GM21390 (cell line): ENCODE data around the gene FBXW8.
"Not testable (repeated sequence)": the region's sequence is repeated elsewhere in the genome, so short reads cannot be mapped to it uniquely, and the experiment has no call there.

Experiments
- ATAC-seq: cut with Tn5 transposase; IDR thresholded peaks from one replicate; pipeline ENCODE4 v1.9.1; 2021; ENCODE audit not compliant: unreplicated experiment

FBXW8 gene

GRCh38 chr12:117049295-117049694 lies 138.5 kb downstream of the FBXW8 start:
- no peak for ATAC-seq

- no peak for ATAC-seq
Observed at GRCh38 chr12:117050060-117050459, 139.3 kb downstream of the FBXW8 start.

GRCh38 chr12:117051380-117051779 lies 140.6 kb downstream of the FBXW8 start:
- no peak for ATAC-seq

- no peak for ATAC-seq
Observed at GRCh38 chr12:117052386-117053049, 141.8 kb downstream of the FBXW8 start.

- no peak for ATAC-seq
Observed at GRCh38 chr12:117053050-117053400, 142.3 kb downstream of the FBXW8 start.

- no peak for ATAC-seq
Observed at GRCh38 chr12:117053597-117054201, 142.9 kb downstream of the FBXW8 start.

- ATAC-seq, result no peak
Observed at GRCh38 chr12:117054279-117054678, 143.5 kb downstream of the FBXW8 start.

GRCh38 chr12:117057626-117058025 lies 146.9 kb downstream of the FBXW8 start:
- not testable (repeated sequence) for ATAC-seq

- no peak for ATAC-seq
Observed at GRCh38 chr12:117058442-117059072, 147.8 kb downstream of the FBXW8 start.

- no peak for ATAC-seq
Observed at GRCh38 chr12:117059156-117059555, 148.4 kb downstream of the FBXW8 start.

GRCh38 chr12:117060246-117060928 lies 149.6 kb downstream of the FBXW8 start:
- no peak for ATAC-seq

- no peak for ATAC-seq
Observed at GRCh38 chr12:117060929-117061305, 150.2 kb downstream of the FBXW8 start.

- ATAC-seq, result no peak
Observed at GRCh38 chr12:117061555-117062079, 150.9 kb downstream of the FBXW8 start.

- no peak for ATAC-seq
Observed at GRCh38 chr12:117063162-117063911, 152.6 kb downstream of the FBXW8 start.

- no peak for ATAC-seq
Observed at GRCh38 chr12:117064049-117064448, 153.3 kb downstream of the FBXW8 start.

GRCh38 chr12:117064596-117064995 lies 153.8 kb downstream of the FBXW8 start:
- no peak for ATAC-seq

GRCh38 chr12:117067016-117067415 lies 156.3 kb downstream of the FBXW8 start:
- ATAC-seq, result no peak

- no peak for ATAC-seq
Observed at GRCh38 chr12:117067638-117068037, 156.9 kb downstream of the FBXW8 start.

GRCh38 chr12:117068492-117068891 lies 157.7 kb downstream of the FBXW8 start:
- ATAC-seq, result no peak

- ATAC-seq, result no peak
Observed at GRCh38 chr12:117069101-117069797, 158.5 kb downstream of the FBXW8 start.
